Fibroblast of the conjunctiva (primary cell): ENCODE data around the gene SLC2A6.

ENCODE experiments used
- DNase-seq: peaks from one replicate; pipeline ENCODE4 v3.0.0-alpha.2; 2010; ENCODE audit warnings: low read depth

Gene SLC2A6

DNA sequence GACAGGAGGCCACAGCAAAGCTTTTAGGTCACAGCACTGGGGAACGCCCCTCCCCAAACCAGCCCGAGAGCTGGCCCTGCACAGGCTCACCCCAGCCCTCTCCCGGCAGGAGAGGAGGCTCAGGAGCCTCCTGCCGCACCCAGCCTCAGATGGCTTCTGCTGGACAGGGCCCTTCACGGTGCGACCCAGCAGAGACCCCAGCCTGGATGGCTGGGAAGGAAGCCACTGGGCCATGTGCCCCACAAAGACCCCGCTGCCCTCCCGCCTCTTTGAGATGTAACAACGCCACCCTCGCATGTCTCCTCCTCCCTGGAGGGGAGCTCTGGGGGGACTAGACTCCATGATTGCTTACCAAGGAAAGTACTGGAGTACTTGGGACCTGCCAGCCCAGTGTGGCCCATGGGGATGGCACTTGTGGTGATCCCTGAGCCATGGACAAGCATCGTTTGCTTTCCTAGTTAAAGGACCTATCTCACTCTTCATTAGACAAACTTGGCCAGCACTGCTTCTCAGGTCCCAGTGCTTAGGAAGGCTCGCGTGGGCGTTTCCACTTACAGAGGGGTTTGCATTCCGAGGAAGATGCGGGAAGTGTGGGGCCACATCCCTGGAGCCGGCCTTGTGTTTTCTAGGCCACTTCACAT is 36.8 kb upstream of the SLC2A6 start:
- no peak for DNase-seq

DNA sequence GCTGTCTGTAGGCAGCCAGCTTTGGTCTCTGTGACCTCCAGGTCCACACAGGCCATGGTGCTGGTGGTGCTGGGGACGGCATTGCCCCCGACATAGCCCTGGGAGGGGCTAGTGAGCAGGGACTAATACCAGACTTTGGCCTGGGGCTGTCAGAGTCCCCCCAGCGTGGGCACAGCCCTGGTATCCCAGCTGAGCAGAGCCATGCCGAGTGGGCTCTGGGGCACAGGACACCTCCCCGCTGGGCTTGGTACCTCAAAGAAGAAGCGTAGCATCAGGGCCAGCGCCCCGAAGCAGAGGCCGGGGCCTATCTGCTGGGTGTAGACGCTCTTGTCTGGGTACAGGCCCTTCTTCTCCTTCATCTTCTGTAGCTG is 36.3 kb upstream of the SLC2A6 start:
- DNase-seq = no peak

DNA sequence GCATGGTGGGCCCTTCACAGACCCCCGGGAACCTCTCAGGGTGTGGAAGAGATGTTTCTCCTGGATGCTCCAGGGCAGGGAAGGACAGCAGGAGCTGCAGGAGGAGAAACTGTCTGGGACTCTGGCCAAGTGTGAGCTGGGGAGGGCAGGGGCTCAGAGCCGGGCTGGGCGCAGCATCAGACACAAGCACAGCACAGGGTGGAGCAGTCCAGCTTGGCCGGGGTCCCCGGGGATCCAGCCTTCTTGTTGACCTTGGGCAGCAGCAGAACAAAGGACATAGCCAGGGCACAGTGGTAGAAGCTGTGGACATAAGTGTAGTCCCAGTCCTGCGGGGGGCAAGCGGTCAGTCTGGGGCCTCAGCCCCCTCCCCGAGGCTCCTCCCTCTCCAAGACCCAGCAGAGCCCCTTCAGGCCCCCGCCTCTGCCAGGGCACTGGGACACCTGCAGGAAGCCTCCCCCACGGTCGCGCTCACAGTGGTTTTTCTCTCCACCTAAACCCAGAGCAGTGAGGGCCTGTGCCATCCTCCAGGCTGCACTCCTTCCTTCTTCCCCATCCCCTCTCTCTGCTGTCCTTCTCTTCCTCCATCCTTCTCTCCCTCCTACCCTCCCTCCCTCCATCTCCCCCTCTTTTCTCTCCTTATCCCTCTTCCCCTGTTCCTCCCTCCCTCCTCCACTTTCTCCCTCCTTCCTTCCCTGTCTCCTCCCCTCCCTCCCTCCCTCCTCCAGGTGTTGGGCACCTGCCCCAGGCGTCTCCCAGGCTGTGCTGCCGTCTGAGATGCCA is 35.8 kb upstream of the SLC2A6 start:
- DNase-seq = no peak

DNA sequence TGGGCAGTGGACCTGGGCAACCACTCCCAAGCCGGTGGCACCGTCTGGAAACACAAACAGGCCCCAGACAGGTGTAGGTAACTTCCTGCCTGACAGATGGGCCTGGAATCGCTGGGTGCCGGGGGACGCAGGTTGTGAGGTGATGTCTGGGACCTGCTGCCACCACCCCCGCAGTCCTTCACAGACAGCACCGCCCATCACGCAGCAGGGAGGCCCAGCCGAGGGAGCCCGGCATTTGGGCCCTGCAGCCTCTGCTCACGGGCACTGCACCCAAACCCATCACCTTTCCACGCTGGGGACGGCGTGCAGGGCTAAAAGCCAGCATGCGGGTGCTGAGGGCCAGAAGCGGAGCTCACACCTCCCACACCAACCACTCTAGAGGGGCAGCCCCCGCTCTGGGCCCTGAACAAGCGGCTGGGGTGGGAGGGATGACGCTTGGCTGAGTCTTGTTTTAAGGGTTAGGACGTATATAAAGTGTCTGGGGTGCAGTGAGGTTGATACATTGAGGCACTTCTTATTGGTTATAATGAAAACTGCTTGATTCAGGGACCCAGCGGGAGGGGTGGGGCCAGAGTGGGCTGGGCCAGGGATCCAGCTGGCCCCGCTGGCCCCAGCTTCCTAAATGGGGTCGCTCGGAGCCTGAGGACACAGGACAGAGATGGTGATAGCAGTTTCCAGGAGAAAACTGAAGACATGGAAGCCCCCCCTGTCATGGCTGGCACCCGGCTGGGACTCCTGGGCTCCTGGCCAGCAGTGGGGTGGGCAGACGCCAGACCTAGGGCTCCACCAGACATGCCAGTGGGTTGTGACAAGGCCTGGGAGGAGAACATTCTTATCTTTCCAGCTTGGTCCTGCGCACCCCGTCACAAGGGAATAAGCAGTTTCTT is 34.6 kb upstream of the SLC2A6 start:
- DNase-seq = no peak

DNA sequence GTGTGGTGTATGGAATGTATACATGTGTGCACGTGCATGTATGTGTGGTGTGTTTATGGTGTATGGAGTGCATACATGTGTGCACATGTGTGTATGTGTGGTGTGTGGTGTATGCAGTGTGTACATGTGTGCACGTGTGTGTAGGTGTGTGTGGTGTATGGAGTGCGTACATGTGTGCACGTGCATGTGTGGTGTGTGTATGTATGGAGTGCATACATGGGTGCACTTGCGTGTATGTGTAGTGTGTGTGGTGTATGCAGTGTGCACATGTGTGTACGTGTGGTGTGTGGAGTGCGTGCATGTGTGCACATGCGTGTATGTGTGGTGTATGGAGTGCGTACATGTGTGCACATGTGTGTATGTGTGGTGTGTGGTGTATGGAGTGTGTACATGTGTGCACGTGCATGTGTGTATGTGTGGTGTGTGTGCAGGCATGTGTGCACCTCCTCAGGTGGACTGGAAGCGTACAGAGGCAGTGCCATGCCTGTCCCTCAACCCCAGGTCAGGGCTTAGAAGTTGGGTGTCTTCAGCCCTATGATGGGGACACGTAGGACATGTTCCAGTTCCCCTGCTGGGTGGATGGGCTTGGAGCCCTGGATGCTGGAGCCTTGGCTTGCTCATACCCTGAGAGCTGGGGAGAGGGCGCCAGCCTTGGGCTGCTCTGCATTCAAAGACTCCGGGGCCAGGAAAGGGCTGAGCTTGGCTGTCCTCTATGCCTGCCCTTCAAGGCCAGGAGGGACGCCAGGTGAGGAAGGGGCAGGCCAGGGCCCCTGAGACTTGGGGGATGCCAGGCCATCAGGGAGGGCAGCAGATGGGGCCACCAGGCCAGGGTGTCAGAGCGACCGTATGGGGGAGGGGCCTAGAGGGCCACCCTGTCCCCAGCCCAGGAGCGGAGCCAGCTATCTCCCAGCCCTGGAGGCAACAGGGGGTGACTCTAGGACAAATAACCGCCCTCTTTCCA is 33.6 kb upstream of the SLC2A6 start:
- no peak for DNase-seq

DNA sequence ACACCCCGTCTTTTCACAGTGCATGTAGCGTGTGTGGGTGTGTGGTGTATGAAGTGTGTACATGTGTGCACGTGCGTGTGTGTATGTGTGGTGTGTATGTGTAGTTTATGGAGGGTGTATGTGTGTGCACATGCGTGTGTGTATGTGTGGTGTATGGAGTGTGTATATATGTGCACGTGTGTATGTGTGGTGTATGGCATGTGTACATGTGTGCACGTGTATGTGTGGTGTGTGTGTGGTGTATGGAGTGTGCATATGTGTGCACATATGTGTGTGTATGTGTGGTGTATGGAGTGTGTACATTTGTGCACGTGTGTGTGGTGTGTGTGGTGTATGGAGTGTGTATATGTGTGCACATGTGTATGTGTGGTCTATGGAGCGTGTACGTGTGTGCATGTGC is 32.7 kb upstream of the SLC2A6 start:
- DNase-seq = no peak

DNA sequence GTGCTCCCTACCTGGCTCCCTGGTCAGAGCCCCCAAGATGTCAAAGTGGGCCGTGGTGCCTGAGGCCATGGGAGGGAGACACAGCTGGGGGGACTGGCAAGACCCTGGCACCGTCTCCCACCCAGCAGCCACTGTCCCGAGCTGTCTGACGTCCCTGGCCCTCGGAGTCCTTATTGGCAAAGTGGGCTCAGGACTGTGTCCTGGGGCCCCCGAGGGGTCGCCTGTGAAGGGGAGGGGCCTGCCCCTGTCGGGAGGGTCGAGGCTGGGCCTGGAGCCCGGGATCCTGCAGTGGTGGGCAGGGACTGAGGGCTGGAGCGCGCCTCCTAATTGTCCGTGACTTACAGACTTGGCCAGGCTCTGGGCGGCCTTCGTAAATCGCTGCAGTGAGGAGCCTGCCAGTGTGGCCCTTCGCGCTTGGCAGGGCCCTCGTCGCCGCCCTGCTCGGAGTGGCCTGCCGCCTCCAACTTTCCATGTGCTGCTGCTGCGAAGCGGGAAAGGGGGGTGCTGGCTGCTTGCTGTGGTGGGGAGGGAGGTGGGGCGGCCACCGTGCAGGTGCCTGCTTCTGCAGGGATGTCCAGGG is 32.1 kb upstream of the SLC2A6 start:
- DNase-seq = no peak

DNA sequence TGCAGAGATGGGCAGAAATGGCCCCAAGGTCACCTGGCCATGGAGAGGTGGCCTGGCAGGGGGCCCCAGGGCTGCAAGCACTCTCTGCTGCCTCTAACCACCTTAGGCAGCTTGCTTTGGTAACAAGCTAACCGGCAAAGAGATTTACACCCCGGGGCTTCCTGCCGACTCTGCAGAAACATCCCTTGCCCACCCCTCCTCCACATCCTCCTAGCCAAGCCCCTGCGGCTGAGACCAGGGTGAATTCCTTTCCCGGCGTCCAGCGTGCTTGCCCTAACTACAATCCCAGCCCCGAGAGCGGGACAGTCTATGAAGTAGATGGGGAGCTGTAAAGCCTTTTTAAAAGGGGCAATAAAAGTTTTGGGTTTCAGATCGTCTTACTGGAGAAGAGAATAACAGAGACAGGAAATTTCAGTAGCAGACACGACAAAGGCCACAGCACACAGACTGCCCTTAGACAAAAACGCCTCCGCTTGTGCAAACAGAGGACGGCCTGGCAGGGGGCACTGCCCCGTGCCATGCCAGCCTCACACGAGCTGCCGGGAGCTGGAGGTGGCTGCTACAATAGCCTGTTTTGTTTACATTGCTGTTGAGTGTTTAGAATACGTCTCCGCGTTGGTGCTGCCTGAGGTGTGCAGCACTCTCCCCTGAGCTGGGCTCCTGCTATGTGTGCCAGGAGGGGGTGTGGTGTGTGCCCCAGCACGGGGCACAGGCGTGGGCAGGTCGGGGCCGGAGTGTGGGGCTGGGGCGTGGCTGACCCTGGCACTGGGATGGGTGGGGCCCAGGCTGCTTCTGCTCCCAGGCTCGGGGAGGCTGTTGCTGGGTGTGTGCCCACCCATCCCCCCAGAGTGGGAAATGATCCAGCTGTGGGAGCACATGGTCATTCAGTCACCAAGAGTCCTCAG is 30.5 kb upstream of the SLC2A6 start:
- DNase-seq = no peak

DNA sequence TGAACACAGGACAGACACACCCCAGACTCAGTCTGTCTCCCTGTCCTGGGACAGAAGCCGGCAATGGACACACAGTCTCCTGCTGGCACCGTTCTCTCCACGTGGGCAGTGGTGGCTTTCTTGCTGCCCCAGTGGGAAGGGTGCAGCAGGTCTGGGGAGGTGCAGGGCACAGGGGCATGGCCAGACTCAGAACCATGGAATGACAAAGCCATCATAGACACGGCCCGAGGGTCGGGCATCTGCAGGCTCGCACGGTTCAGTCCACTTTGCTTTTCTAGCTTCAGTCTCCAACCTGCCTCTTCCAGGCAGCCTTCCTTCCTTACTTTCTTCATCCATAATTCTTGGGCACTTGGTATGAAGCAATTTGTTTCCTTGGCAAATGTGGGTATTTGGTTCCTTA is 29.1 kb upstream of the SLC2A6 start:
- no peak for DNase-seq

DNA sequence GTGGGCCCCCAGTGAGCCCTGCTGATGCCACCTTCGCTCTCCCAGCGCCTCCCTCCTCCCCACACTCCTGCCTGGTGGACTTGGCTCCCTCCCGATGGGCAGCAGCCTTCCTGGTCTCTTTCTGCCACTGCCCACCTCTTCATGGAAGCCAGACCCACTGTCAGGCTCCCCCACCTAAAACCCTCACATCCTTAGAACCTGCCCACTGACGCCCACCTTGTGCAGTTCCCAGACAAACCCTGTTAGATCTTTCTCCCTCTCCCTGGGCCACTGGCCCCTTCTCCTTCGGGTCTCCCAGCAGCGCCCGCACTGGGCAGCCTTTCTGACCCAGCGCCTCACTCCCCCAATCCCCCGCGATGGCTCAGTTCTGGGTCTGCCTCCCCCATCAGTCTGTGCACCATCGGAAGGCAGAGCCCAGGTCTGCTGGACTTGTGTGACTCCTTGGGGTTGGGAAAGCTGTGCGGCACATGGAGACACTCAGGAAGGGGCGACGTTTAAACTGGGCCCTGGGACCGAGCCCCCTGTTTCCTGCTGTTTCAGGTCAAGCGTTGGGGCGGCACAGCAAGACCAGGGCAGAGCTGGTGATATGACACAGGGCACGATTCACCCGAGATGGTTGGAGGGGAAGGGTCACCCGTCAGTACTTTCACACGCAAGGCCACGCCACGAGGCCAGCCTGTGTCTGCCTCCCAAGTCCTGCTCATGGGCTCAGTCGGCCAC is 28.5 kb upstream of the SLC2A6 start:
- DNase-seq = no peak

DNA sequence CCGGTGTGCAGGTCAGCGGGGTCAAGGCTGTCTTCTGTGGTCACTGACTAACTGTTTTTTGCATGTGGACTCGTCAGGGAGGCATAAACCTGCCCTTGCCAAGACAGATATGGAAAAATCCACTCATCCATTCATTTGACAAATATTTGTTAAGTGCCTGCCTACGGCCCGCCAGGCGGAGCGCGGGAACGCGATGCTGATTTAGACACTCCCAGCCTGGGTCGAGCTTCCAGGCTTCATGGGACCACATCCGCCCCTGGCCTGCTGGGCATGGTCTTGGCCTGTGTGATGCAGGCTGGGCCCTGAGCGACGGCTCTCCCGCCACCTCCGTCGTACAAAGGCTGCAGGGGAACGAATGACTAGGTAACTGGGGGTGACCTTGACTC is 27.7 kb upstream of the SLC2A6 start:
- peak; percentile 51 for DNase-seq

DNA sequence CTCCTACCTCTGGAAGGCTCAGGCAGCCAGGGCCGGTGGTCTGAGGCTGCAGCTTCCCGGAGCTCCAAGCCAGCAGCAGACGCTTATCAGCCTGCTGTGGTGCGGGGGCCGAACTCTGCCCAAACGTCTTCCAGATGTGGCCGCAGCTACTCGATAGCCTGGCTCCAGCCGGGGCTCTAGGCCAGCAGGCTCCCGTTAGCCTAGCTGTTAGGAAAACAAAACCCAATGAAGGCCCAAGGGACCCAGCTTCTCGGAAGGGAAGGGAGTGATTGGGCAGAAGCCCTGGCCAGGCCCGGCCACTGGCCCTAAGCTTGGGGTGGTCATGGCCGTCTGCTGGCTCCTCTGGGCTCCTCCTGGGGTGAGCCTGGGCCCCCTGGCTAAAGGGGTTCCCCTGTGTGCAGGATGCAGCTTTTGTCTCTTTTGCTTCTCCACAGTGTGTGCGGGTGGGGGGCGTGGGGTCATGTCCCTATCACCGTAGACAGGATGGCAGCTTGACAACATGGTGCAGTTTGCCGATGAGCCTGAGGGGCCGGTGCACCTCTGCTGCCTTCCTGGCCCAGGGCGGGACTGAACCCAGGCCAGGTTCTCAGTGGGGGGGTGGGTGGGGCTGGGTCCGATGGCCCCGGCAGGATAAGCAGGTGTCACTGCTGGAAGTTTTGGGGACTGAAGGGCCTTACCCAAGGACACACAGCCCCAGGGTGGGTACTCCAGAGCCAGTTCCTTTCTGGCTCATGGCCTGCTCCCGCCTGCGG is 27.2 kb upstream of the SLC2A6 start:
- DNase-seq = peak; percentile 61

DNA sequence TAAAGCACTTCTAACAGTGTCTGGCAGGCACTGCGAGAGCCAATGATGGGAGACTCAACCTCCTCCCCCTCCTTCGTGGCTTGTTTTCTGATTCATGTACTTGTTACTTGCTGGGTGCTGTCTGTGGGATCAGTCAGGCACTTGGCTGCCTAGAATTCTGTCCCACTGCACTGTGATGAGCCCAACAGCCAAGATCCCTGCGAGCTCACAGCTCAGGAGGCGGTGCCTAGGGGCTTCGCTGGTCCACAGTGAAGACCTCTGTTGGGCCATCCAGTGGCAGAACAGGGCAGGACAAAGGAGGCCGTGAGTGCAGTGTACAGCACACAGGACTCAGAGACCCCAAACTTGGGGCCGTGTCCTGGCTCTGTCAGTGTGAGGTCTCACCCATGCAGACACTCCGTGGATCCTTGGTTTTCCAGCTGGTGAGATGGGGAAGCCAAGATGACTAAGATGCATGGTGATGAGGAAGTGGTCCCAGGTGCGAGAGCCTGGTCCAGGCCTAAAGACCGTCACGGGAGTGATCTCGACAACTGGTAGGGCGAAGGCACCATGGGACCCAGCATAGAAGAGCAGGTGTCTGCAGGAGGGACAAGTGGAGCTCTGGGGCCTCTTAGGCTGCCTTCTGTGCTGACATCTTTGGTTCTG is 26.4 kb upstream of the SLC2A6 start:
- DNase-seq = no peak

DNA sequence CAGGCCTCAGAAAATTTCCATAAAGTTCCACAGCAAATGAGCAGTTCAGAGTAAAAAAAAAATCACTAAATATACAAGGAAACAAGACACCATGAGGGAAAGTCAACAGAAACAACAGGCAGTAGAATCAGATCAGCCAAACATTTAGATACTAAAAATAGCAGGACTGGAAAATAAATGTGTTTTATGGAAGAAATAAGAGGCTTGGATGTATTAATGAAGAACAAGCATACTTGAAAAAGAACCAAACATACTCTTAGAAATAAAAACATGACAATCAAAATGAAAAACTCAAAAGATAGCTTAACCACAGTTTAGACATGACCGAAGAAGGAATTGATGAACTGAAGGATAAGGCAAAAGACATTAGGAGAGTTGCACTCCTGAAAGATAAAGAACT is 23.2 kb upstream of the SLC2A6 start:
- DNase-seq = no peak

DNA sequence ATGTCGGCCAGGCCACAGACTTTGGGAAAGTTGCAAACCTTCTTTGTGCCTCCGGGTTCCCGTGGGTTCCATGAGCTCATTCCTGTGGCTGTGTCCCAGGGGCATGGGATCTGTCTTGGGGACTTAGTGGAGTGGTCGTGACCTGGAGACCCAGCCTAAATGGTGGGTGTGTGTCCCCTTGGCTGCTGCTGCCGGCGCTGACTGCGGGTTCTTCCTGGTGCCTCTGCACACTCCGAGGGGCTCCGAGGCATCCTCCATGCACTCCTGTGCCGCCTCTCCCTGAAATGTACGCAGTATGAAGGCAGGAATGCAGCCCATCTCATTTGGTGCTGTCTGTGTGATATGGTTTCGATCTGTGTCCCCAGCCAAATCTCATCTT is 21.0 kb upstream of the SLC2A6 start:
- DNase-seq = no peak

DNA sequence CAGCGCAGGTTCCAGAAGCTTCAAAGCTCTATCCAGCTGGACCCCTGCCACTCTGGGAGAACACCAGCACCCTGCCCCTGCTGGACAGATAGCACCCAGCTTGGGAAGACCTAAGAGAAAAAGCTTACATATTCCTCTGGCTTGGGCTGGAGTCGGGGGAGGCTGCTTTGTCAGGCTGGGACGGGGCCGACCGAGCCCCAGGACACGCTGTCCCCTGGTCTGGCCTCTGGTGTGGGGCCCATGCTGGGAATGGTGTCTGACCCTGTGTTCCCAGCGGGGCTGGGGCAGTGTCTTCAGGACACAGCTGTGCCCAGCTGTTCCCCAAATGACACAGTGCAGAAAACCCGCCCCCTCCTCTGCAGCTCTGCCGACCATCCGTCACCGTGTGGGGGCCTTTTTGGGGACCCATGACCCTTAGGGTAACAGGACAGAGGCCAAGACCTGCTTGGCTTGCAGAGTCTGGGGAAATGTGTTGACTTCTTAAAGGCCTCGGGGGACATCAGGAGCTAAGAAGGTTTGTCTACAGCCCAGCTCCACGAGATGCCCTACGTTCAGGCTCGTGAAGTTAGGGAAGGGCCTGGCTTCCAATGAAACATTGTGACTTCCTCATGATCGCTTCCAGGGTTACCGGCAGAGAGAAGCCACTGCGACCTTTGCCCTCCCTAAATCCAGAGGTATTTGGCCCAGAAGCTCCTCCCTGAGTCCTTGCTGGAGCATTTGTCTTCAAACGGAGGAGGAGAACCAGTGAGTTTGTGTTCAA is 20.4 kb upstream of the SLC2A6 start:
- no peak for DNase-seq
